C4-2B (cell line): Measurements from ENCODE around the gene PNPLA2.

Experiments
- H3K27ac ChIP-seq: fragments of 450-650 bp; 2 replicates; pipeline ENCODE4 v1.5.1; 2017
- ZFX ChIP-seq: fragments of 450-650 bp; IDR thresholded peaks from 2 replicates; pipeline ENCODE4 v1.6.1; 2017
- TF ChIP-seq, protein P1 (sequence below): fragments of 450-650 bp; conservative IDR thresholded peaks from 2 replicates; pipeline ENCODE4 v1.5.1; 2017; ENCODE audit warnings: mild to moderate bottlenecking

Gene PNPLA2

GRCh38 chr11:848380-848931 lies 29.7 kb downstream of the PNPLA2 start:
- no peak overlapping the region for H3K27ac ChIP-seq
- no peak for TF ChIP-seq ZFX
- TF ChIP-seq, protein P1, sequence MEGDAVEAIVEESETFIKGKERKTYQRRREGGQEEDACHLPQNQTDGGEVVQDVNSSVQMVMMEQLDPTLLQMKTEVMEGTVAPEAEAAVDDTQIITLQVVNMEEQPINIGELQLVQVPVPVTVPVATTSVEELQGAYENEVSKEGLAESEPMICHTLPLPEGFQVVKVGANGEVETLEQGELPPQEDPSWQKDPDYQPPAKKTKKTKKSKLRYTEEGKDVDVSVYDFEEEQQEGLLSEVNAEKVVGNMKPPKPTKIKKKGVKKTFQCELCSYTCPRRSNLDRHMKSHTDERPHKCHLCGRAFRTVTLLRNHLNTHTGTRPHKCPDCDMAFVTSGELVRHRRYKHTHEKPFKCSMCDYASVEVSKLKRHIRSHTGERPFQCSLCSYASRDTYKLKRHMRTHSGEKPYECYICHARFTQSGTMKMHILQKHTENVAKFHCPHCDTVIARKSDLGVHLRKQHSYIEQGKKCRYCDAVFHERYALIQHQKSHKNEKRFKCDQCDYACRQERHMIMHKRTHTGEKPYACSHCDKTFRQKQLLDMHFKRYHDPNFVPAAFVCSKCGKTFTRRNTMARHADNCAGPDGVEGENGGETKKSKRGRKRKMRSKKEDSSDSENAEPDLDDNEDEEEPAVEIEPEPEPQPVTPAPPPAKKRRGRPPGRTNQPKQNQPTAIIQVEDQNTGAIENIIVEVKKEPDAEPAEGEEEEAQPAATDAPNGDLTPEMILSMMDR: peak; percentile 96

DNA sequence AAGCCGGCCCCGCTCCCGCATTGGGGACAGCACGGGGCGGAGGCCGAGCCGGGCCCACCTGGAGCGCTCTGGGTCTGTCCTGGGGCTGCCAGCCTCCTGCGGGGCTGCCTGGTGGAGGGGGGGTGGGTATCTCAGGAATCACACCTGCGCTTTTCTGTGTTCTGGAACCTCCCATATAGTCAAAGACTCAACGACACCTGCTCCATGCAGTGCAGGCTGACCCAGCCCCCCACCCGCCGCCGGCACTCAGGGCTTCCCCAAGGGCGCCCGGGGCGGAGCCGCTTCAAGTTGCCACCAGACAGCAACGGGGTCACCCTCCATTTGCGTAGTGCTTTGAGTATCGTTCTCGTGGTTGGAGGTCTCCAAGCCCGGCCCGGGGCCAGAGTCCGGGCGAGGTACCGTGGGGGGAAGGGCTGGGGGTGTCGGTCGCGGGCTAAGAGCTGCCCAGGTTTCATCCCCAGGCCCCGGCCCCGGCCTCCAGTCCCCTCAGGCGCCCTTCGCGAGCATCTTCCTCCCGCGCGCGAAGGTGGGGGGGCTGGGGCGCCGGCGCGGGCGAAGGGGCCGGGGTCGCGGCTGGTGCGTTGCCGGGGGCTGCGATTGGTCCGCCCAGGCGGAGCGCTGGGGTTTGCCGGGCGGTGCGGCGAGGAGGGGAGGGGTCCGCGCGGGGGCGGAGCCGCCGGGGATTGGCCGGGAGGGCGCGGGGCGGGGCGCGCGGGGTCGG lies 30.6 kb downstream of the PNPLA2 start:
- TF ChIP-seq, protein P1: no peak
- TF ChIP-seq ZFX: no peak
- peak overlapping the region; percentile 36 for H3K27ac ChIP-seq

DNA sequence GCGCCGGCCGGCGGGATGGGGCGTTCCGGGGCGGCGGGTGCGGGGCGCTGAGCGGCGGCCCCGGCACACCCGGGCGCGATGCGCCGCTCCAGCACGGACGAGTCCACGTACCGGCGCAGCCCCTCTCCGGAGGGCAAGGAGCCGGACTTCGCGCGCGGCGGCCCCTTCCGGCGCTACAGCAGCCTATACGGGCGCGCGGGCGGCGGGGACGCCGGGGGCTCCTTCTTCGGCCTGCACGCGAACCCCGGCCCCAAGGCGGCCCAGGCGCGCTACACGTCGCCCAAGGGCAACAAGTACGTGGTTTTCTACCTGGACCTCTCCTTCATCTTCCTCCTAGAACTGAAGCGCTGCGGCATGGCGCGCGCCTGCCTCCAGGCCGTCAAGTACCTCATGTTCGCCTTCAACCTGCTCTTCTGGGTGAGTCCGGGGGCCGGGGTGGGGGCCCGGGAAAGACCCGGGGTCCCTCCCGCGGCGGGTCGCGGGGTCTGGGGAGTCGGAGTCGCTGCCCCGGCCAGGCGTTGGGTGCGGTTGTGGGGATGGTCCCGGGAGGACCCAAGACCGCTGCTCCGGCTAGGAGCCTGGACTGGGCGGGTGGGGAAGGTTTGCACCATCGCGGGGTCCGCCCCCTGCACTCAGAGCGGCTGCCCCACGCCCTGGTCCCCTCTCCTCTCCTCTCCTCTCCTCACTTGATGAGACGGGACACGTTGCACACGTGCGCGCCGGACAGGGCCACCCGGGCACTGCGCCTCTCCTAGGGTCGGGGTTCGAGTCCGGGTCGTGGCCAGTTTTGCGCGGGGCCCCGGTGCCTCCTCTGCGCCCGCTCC lies 31.4 kb downstream of the PNPLA2 start:
- H3K27ac ChIP-seq: peak overlapping the region; percentile 36
- TF ChIP-seq, protein P1: no peak
- TF ChIP-seq ZFX: peak; percentile 30; the same call in 1 of the 2 replicates

DNA sequence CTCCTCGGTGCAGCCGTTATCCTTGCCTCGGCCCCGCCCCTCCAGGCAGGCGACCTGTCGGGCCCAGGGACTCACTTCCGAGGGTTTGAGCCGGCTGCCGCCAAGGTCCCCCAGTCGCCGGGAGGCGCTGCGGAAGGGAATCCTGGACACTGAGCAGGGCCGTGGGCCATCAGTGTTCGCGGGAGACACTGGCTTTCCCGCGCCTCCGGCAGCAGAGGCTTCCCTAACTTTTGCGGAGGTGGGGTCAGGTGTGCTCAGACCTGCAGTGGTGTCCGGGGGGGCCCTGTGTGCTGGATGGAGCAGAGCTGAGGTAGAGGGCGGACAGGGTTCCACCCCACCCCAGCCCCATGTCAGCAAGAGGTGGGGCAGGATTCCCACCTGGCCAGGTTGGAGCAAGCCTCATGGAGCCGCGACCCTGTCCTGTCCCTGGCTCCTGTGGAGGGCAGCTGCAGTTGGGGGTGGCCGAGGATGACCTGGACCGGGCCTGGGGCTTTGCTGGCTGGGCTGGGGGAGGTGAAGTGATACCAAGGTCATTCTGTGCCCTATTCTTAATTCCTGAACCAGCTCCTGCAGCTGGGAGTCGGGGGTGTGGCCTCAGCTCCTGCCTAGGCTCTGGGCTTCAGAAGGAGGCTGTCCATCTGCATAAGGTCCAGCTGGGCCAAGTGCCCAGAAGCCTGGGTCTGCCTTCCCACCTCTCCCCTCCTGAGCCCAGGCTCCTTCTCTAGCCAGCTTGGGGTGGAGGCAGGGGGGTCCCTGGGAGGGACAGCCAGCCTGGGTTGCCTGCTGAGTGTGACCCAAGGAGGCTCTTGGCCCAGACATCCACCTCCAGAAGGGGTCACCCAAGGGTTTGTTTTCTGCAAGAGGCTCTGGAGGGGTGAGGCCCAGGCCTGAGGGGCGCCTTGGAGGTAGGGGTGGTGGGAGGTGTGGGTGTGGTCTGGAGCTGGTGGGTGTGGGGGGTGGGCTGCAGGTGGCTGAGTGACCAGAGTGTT lies 32.4 kb downstream of the PNPLA2 start:
- TF ChIP-seq, protein P1: no peak
- TF ChIP-seq ZFX: no peak
- no peak overlapping the region for H3K27ac ChIP-seq

DNA sequence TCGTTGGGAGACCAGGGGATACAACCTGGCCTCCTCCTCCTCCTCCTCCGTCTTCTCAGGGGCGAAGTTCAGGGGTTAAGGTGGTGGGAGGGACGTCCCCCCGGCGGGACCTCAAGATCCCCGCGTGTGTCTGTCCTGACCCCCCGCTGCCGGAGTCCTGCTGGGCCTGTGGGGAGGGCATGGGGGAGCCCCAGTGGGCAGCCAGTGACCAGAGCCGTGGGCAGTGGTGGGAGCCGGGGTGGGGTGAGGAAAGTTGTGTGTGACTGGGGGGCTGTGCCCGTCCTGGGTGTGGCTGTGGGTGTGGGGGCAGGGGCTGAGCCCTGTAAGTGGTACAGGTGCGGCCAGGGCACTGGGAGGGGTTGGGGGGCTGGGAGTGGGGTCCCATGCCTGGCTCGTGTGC lies 34.0 kb downstream of the PNPLA2 start:
- no peak overlapping the region for H3K27ac ChIP-seq

DNA sequence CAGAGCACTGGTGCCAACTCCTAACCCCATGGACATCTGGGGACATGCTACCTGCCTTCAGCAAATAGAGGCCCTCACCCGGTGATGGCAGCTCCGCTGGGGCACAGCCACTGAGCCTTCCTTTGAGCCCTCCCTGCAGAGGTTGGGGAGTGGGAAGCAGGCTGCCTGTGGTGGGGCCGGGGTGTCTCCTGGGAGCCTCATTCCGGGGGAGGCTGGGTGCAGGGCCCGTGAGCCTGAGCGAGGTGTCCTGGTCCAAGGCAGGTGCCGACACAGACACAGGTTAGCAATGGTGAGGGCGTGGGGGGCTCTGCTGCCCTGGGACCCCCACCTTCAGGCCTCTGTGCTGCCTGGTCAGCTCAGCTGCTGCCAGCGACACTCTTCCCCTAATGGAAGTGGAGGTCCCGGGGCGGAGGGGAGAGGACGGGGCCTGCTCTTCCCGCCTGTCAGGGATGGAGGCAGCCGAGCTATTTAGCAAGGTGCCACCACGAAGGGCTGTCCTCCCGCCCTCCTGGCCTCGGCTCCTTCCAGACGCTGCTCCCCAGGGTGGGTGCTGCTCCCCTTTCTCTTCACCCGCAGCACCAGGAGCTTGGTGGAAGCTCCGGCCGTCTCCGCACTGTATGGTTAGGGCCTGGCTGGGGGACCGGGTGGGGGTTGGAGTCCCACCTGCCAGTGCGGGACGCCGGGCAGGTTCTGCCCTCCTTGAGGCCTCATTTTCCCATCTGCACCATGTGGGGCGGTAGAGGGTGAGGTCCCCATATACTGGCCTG lies 35.2 kb downstream of the PNPLA2 start:
- TF ChIP-seq ZFX: no peak
- TF ChIP-seq, protein P1: no peak
- H3K27ac ChIP-seq: no peak overlapping the region

More for the DNA sequence above, 34.0 kb downstream of the PNPLA2 start:
- TF ChIP-seq ZFX: no peak
- TF ChIP-seq, protein P1: no peak
